ENCODE data around the gene KRT72. TPM values are rescaled to one million over a fixed set of nuclear protein-coding genes. Genes with fewer than 3 reads are reported as not detected.
A peak's percentile ranks its signal among the peaks of the same experiment; 100 is the strongest.
"Not testable (repeated sequence)": the region's sequence is repeated elsewhere in the genome, so short reads cannot be mapped to it uniquely, and the experiment has no call there.

Gene KRT72
- total RNA-seq, 1 donor from 2014 or later, result not detected

- intact Hi-C loops (cut with DNase I), result no loop called here
- no peaks in the 10 kb centered on the region for H3K4me1 ChIP-seq
- TF ChIP-seq, protein P1, sequence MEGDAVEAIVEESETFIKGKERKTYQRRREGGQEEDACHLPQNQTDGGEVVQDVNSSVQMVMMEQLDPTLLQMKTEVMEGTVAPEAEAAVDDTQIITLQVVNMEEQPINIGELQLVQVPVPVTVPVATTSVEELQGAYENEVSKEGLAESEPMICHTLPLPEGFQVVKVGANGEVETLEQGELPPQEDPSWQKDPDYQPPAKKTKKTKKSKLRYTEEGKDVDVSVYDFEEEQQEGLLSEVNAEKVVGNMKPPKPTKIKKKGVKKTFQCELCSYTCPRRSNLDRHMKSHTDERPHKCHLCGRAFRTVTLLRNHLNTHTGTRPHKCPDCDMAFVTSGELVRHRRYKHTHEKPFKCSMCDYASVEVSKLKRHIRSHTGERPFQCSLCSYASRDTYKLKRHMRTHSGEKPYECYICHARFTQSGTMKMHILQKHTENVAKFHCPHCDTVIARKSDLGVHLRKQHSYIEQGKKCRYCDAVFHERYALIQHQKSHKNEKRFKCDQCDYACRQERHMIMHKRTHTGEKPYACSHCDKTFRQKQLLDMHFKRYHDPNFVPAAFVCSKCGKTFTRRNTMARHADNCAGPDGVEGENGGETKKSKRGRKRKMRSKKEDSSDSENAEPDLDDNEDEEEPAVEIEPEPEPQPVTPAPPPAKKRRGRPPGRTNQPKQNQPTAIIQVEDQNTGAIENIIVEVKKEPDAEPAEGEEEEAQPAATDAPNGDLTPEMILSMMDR (IDR thresholded peaks at IDR 0.05), result no peak
- H3K4me3 ChIP-seq, result no peak overlapping the region
- ATAC-seq (no peak), DNase-seq (no peak)
- H3K27ac ChIP-seq, result no peak overlapping the region
- no peaks in the 10 kb centered on the region for H3K36me3 ChIP-seq
- H3K9me3 ChIP-seq, result no peaks in the 10 kb centered on the region
- peaks cover 31% of the 10 kb centered on the region for H3K27me3 ChIP-seq
Observed at GRCh38 chr12:52600475-52600874, 788 bp downstream of the KRT72 start.

DNA sequence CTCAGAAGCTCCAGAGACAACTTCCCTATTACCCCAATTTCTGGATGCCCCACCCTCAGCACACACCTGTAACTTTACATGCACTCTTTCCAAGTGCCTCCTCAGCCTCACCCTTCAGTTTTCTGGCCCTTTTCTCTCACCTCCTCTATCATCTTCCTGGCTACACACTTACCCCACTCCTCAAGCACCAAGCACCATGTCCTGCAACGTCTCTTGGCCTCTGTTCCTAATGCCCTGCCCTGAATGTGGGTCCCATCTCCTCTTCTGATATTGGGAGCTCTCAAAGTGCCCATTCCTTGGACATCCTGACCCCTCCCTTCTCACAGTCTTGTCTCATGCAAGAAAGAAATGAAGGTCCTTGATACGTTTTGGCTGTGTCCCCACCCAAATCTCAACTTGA, 1.2 kb downstream of the KRT72 start:
- TF ChIP-seq, protein P1 (IDR thresholded peaks at IDR 0.05), result no peak
- Histone ChIP-seq H3K27me3 (peaks cover 31% of the 10 kb centered on the region), H3K4me3 (no peak overlapping the region), H3K4me1 (no peaks in the 10 kb centered on the region), H3K9me3 (no peaks in the 10 kb centered on the region), H3K27ac (no peak overlapping the region), H3K36me3 (no peaks in the 10 kb centered on the region)
- intact Hi-C loops (cut with DNase I), result no loop called here
- DNase-seq (peak; percentile 12), ATAC-seq (no peak)

GRCh38 chr12:52598966-52599365, 2.3 kb downstream of the KRT72 start:
- H3K27ac ChIP-seq, result no peak overlapping the region
- no peaks in the 10 kb centered on the region for H3K4me1 ChIP-seq
- H3K27me3 ChIP-seq, result peaks cover 36% of the 10 kb centered on the region
- TF ChIP-seq, protein P1 (IDR thresholded peaks at IDR 0.05), result no peak
- no peak overlapping the region for H3K4me3 ChIP-seq
- DNase-seq (peak; percentile 26), ATAC-seq (no peak)
- intact Hi-C loops (cut with DNase I), result no loop called here
- H3K9me3 ChIP-seq, result no peaks in the 10 kb centered on the region
- no peaks in the 10 kb centered on the region for H3K36me3 ChIP-seq

DNA sequence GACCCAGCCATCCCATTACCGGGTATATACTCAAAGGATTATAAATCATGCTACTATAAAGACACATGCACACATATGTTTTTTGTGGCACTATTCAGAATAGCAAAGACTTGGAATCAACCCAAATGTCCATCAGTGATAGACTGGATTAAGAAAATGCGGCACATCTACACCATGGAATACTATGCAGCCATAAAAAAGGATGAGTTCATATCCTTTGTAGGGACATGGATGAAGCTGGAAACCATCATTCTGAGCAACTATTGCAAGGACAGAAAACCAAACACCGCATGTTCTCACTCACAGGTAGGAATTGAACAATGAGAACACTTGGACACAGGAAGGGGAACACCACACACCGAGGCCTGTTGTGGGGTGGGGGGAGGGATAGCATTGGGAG, 7.0 kb downstream of the KRT72 start:
- DNase-seq; intact Hi-C loops (cut with DNase I); H3K4me3 ChIP-seq; H3K4me1 ChIP-seq; H3K36me3 ChIP-seq; H3K27ac ChIP-seq; ATAC-seq; H3K9me3 ChIP-seq: not testable (repeated sequence)
- peaks cover 15% of the 10 kb centered on the region for H3K27me3 ChIP-seq

DNA sequence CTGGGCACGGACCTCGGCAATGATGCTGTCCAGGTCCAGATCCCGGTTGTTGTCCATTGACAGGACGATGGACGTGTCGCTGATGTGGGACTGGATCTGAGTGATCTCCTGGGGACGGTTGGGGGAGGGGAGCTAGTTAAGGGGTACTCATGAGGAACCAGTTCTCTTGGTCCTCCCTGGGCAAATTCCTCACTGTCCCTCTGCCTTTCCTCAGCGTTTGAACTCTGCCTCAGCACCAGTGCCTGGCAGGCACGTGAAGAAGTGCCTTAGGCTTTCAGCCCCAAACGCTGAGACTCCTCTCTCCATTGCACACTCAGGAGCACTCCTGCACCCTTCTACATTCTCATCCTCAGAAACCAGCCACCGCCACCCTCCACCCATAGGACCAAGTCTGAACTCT, 9.7 kb downstream of the KRT72 start:
- no peak overlapping the region for H3K4me3 ChIP-seq
- peaks cover 12% of the 10 kb centered on the region for H3K27me3 ChIP-seq
- no peak for DNase-seq

GRCh38 chr12:52590021-52590420, 11.2 kb downstream of the KRT72 start:
- peaks cover 12% of the 10 kb centered on the region for H3K27me3 ChIP-seq
- H3K27ac ChIP-seq, result no peak overlapping the region
- TF ChIP-seq, protein P1 (IDR thresholded peaks at IDR 0.05), result no peak
- H3K9me3 ChIP-seq, result no peaks in the 10 kb centered on the region
- ATAC-seq (no peak), DNase-seq (peak; percentile 33)
- no peak overlapping the region for H3K4me3 ChIP-seq
- intact Hi-C loops (cut with DNase I), result no loop called here
- no peaks in the 10 kb centered on the region for H3K4me1 ChIP-seq
- no peaks in the 10 kb centered on the region for H3K36me3 ChIP-seq

More for the DNA sequence above, 9.7 kb downstream of the KRT72 start:
- ATAC-seq, result no peak
- H3K36me3 ChIP-seq, result no peaks in the 10 kb centered on the region
- no peak overlapping the region for H3K27ac ChIP-seq
- TF ChIP-seq, protein P1 (IDR thresholded peaks at IDR 0.05), result no peak
- H3K4me1 ChIP-seq, result no peaks in the 10 kb centered on the region
- intact Hi-C loops (cut with DNase I), result no loop called here
- no peaks in the 10 kb centered on the region for H3K9me3 ChIP-seq
